HL-60 (cell line): Measurements from ENCODE around the gene PPIC.
A peak's percentile ranks its signal among the peaks of the same experiment; 100 is the strongest.

Experiments used
- DNase-seq, 2 experiments: peaks; one replicate each; pipeline ENCODE4 v3.0.0-alpha.2; 2010 to 2020; ENCODE audit warnings: low read depth in 1 of 2, low spot score in 1 of 2
- H3K27ac ChIP-seq: fragments of 250-450 bp; sonication (Bioruptor Pico); replicated peaks from 2 replicates; pipeline ENCODE4 v1.5.1; 2020; ENCODE audit warnings: mild to moderate bottlenecking, moderate library complexity
- H3K27me3 ChIP-seq: fragments of 250-450 bp; sonication (Bioruptor Pico); 2 replicates; pipeline ENCODE4 v1.5.1; 2021; ENCODE audit warnings: mild to moderate bottlenecking, moderate library complexity; ENCODE audit not compliant: insufficient read depth, poor library complexity, severe bottlenecking
- H3K4me3 ChIP-seq: replicated peaks from 2 replicates; pipeline ENCODE4 v1.5.1; 2011; ENCODE audit warnings: mild to moderate bottlenecking, control low read depth, low read length; ENCODE audit not compliant: insufficient read depth
- CTCF ChIP-seq: IDR thresholded peaks from one replicate; pipeline ENCODE4 v1.5.1; 2011; ENCODE audit warnings: low read length, control low read depth, inconsistent platforms; ENCODE audit not compliant: insufficient read depth
- GABPA ChIP-seq: IDR thresholded peaks from 2 replicates; pipeline ENCODE4 v1.6.1; 2012; ENCODE audit warnings: low read depth
- POLR2AphosphoS5 ChIP-seq: IDR thresholded peaks from 2 replicates; pipeline ENCODE4 v1.6.1; 2012; ENCODE audit warnings: low read depth
- REST ChIP-seq: IDR thresholded peaks from 2 replicates; pipeline ENCODE4 v1.6.1; 2012; ENCODE audit warnings: low read depth; ENCODE audit not compliant: insufficient replicate concordance
- SPI1 ChIP-seq: IDR thresholded peaks from 2 replicates; pipeline ENCODE4 v1.6.1; 2012; ENCODE audit warnings: low read depth, mild to moderate bottlenecking, borderline replicate concordance

PPIC gene

DNA sequence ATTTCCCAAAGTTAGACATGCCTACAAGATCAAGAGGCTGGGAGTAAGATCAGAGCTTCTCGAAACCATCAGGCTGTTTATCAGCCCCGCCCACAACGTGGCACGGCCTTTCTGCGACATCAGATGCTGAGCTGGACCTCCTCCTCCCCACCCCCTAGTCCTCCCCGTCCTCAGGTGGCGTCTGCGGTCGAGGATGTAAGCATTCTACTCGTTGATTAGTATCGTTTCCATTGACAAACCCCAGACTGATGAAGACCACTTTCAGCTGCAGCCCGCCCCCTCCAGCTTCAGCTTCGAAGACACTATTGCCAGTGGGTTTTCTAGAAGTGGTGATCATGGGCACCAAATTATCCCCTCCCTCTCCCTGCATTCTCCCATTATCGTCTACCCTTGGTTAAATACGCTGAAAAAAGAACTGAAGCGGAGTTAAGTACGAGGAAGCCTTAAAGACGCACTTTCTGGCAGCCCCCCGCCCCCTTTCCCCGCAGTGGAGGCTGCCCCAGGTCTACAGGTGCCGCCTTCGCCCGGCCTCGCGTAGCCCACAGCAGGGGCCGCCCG is 1.1 kb downstream of the PPIC start:
- Histone ChIP-seq H3K4me3 (peak overlapping the region; percentile 36), H3K27me3 (peaks cover 12% of the 10 kb centered on the region), H3K27ac (no peak overlapping the region)
- TF ChIP-seq REST = no peak
- no peak for TF ChIP-seq POLR2AphosphoS5
- TF ChIP-seq GABPA = no peak
- no peak for TF ChIP-seq SPI1
- no peak for TF ChIP-seq CTCF
- DNase-seq = no peak

DNA sequence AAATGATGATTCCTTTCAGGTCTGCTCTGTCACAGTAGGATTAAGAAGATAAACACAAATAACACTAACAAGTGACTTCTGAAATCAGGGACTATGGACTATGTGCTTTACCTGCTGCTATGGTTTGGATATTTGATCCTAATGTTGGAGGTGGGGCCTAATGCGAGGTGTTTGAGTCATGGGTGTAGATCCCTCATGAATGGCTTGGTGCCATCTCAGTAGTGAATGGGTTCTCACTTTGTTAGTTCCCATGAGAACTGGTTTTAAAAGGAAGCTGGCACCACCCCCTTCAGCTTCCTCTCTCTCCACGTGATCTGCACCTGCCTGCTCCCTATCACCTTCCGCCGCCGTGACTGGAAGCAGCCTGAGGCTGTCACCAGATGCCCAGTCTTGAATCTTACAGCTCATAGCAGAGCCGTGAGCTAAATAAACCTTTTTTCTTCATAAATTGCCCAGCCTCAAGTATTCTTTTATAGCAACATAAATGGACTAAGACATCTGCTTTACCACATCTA is 3.3 kb downstream of the PPIC start:
- H3K4me3 ChIP-seq = no peak overlapping the region
- TF ChIP-seq CTCF (no peak), SPI1 (no peak), POLR2AphosphoS5 (no peak), GABPA (no peak), REST (no peak)
- no peak for DNase-seq

DNA sequence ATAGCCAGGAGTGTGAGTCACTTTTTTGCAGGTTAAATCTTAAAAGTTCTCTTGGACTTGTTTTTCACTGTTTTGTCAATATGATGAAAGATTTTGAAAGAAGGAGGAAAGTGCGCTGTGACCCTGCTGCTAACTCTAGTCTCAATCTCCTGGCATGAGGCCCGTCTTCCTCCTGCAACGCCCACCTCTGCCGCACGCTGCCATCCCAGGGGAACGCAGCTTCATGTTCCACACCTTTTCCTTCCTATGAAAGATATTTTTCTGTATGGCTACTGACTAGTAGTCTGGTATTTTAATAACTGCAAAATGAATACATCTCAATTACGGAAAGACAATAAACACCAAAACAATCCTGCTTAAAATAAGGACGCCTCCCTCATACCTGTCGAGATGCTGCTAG is 8.3 kb downstream of the PPIC start:
- no peak for TF ChIP-seq GABPA
- H3K27me3 ChIP-seq = no peaks in the 10 kb centered on the region
- no peak for DNase-seq
- H3K4me3 ChIP-seq = no peak overlapping the region
- no peak overlapping the region for H3K27ac ChIP-seq

More for the DNA sequence above, 3.3 kb downstream of the PPIC start:
- Histone ChIP-seq H3K27me3 (peaks cover 12% of the 10 kb centered on the region), H3K27ac (no peak overlapping the region)

DNA sequence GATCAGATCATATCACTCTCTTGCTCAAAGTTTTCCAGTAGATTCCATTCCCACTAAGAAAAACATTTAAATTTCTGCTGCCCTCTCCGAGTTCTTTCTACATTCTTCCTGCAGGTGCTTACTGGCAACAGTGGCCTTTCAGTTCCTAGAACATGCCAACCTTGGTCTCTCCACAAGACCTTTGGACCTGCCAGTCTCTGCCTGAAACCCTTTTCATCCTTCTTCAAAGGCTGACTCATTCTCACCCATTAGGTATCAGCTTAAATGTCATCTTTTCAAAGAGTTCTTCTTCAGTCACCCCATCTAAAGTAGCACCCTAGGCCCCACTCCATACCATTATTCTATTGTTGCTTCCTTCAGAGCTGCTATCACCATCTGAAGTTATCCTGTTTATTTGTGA is 21.8 kb downstream of the PPIC start:
- Histone ChIP-seq H3K4me3 (no peak overlapping the region), H3K27me3 (no peaks in the 10 kb centered on the region), H3K27ac (no peak overlapping the region)
- TF ChIP-seq SPI1 = no peak
- no peak for TF ChIP-seq GABPA
- TF ChIP-seq POLR2AphosphoS5 = no peak
- TF ChIP-seq CTCF = no peak
- no peak for TF ChIP-seq REST
- no peak for DNase-seq
